Smooth muscle cell (in vitro differentiated cells): Measurements from ENCODE around the gene C16orf82. TPM values are rescaled to one million over a fixed set of nuclear protein-coding genes. Genes with fewer than 3 reads are reported as not detected.

Source experiments
- DNase-seq: peaks from one replicate; lab custom pipeline; 2025; ENCODE audit not compliant: unreplicated experiment; lab: John Stamatoyannopoulos, UW
- H2AFZ ChIP-seq: fragments of 200-600 bp; sonication (generic); 2 replicates; pipeline ENCODE4 v1.6.0; 2016; ENCODE audit warnings: antibody characterized with exemption, low read depth, mild to moderate bottlenecking
- H3F3A ChIP-seq: fragments of 200-600 bp; sonication (generic); 2 replicates; pipeline ENCODE4 v1.6.0; 2017; ENCODE audit warnings: antibody characterized with exemption, low read depth
- H3K27ac ChIP-seq: fragments of 200-600 bp; sonication (generic); 2 replicates; pipeline ENCODE4 v1.5.1; 2016; ENCODE audit warnings: low read depth, mild to moderate bottlenecking
- H3K27me3 ChIP-seq: fragments of 200-600 bp; sonication (generic); 2 replicates; pipeline ENCODE4 v1.6.1; 2016; ENCODE audit warnings: low read depth, mild to moderate bottlenecking
- H3K36me3 ChIP-seq: fragments of 200-600 bp; sonication (generic); 2 replicates; pipeline ENCODE4 v1.5.1; 2016; ENCODE audit warnings: low read depth
- H3K4me1 ChIP-seq: fragments of 200-600 bp; sonication (generic); 2 replicates; pipeline ENCODE4 v1.5.1; 2016; ENCODE audit warnings: low read depth
- H3K4me2 ChIP-seq: fragments of 200-600 bp; sonication (generic); 2 replicates; pipeline ENCODE4 v1.6.0; 2016; ENCODE audit warnings: mild to moderate bottlenecking
- H3K4me3 ChIP-seq: fragments of 200-600 bp; sonication (generic); 2 replicates; pipeline ENCODE4 v1.5.1; 2016; ENCODE audit warnings: mild to moderate bottlenecking
- H3K79me2 ChIP-seq: fragments of 200-600 bp; sonication (generic); 2 replicates; pipeline ENCODE4 v1.6.0; 2016; ENCODE audit warnings: low read depth, mild to moderate bottlenecking
- H3K9ac ChIP-seq: fragments of 200-600 bp; sonication (generic); 2 replicates; pipeline ENCODE4 v1.6.0; 2016; ENCODE audit warnings: low read depth
- H3K9me3 ChIP-seq: fragments of 200-600 bp; sonication (generic); replicated peaks from 2 replicates; pipeline ENCODE4 v1.5.1; 2016; ENCODE audit warnings: low read depth
- H4K20me1 ChIP-seq: fragments of 200-600 bp; sonication (generic); 2 replicates; pipeline ENCODE4 v1.6.0; 2016; ENCODE audit warnings: low read depth
- WGBS: methylation state at CpG from one replicate; pipeline ENCODE4 v1.1.7; 2016; ENCODE audit warnings: low lambda C conversion rate; 5-methylcytosine and 5-hydroxymethylcytosine counted together
- polyA plus RNA-seq: library from polyadenylated mRNA; unstranded; fragments of >200 nt; fragmentation: Nextera tagmentation; extraction: Ambion mirVana; gene quantifications from 2 replicates; pipeline ENCODE4 v1.2.1, GENCODE V29; 2016
- total RNA-seq: library from RNA; depleted of rRNA; stranded (reverse); fragments of >200 nt; gene quantifications from 2 replicates; pipeline ENCODE4 v1.2.3, GENCODE V29; 2014
- TF ChIP-seq, protein P1 (sequence below): fragments of 200-600 bp; sonication (generic); IDR thresholded peaks from 2 replicates; pipeline ENCODE4 v1.5.1; 2017; ENCODE audit warnings: borderline replicate concordance, mild to moderate bottlenecking, antibody characterized with exemption; ENCODE audit not compliant: insufficient read depth, poor library complexity, severe bottlenecking

The C16orf82 gene
- total and polyA plus RNA-seq, 2 experiments from 2014 or later, result not detected

DNA sequence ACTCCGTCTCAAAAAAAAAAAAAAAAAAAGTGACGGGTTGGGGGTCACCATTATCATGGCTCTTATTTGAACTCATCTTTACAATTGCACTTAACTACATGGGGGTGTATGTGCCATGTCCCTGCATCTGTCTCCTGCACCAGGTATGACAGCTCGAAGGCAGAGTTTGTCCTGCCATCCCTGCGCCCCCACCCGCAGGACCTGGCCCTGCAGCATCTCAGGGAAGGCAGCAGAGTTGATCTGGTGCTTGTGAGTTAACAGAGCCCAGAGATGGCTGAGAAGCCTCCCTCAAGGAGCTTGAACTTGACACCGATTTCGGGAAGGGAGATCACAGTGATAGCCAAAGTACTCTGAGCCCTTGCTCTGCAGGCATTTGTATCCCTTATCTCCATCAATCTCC, 44.8 kb downstream of the C16orf82 start:
- Histone ChIP-seq H3K4me1 (no peaks in the 10 kb centered on the region), H3K27ac (no peak overlapping the region), H3K4me2 (no peak overlapping the region), H4K20me1 (no peaks in the 10 kb centered on the region), H3F3A (no peaks in the 10 kb centered on the region), H3K36me3 (no peaks in the 10 kb centered on the region), H3K79me2 (no peaks in the 10 kb centered on the region), H3K4me3 (no peak overlapping the region), H3K9ac (no peak overlapping the region), H3K9me3 (no peaks in the 10 kb centered on the region), H2AFZ (no peak overlapping the region), H3K27me3 (no peaks in the 10 kb centered on the region)
- 68% methylated on average over 7 of the region's 7 CpGs for WGBS
- TF ChIP-seq, protein P1, sequence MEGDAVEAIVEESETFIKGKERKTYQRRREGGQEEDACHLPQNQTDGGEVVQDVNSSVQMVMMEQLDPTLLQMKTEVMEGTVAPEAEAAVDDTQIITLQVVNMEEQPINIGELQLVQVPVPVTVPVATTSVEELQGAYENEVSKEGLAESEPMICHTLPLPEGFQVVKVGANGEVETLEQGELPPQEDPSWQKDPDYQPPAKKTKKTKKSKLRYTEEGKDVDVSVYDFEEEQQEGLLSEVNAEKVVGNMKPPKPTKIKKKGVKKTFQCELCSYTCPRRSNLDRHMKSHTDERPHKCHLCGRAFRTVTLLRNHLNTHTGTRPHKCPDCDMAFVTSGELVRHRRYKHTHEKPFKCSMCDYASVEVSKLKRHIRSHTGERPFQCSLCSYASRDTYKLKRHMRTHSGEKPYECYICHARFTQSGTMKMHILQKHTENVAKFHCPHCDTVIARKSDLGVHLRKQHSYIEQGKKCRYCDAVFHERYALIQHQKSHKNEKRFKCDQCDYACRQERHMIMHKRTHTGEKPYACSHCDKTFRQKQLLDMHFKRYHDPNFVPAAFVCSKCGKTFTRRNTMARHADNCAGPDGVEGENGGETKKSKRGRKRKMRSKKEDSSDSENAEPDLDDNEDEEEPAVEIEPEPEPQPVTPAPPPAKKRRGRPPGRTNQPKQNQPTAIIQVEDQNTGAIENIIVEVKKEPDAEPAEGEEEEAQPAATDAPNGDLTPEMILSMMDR, result no peak
- DNase-seq, result no peak

DNA sequence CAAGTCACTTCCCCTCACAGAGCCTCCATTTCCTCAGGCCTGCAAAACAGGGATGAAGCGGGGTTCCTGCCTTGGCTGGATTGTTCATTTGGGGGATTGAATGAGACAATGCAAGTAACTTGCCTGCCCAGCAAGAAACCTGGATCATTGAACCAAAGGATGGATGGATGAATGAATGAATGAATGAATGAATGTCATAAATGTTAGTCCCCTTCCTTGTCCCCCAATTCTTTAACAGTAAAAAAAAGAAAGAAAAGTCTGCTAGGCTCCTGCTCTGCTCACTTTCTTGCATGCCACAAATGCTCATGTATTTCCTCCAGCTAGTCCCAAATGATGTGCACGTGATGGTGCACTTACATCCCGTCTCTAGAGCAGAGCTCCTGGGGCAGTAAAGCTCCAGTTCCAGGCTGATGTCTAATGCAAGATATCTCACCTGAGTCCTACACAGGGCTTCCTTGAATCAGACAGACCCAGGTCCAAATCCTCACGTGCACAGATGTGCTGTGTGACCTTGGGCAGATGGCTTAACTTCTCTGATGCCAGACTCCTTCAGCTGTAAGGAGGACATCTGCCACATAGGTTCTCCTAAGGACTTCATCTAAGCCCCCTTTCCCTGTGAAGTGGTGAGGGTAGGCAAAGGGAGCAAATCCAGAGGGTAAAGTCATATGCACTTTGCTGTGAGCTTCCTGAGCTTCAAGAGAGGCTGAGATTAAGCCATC, 45.5 kb downstream of the C16orf82 start:
- TF ChIP-seq, protein P1, result no peak
- Histone ChIP-seq H3F3A (no peaks in the 10 kb centered on the region), H3K4me2 (no peak overlapping the region), H3K79me2 (no peaks in the 10 kb centered on the region), H3K9me3 (no peaks in the 10 kb centered on the region), H3K9ac (no peak overlapping the region), H3K27me3 (no peaks in the 10 kb centered on the region), H3K4me1 (no peaks in the 10 kb centered on the region), H3K27ac (no peak overlapping the region), H4K20me1 (no peaks in the 10 kb centered on the region), H2AFZ (no peak overlapping the region), H3K36me3 (no peaks in the 10 kb centered on the region), H3K4me3 (no peak overlapping the region)
- no peak for DNase-seq
- WGBS, result 97% methylated on average over 4 of the region's 4 CpGs

- Histone ChIP-seq H3K9me3 (no peaks in the 10 kb centered on the region), H3K27ac (no peak overlapping the region), H3K27me3 (no peaks in the 10 kb centered on the region), H3K36me3 (no peaks in the 10 kb centered on the region), H3K4me1 (no peaks in the 10 kb centered on the region), H3F3A (no peaks in the 10 kb centered on the region), H2AFZ (no peak overlapping the region), H3K79me2 (no peaks in the 10 kb centered on the region), H3K4me2 (no peak overlapping the region), H3K9ac (no peak overlapping the region), H3K4me3 (no peak overlapping the region), H4K20me1 (no peaks in the 10 kb centered on the region)
- 86% methylated on average over 8 of the region's 8 CpGs for WGBS
- no peak for DNase-seq
- TF ChIP-seq, protein P1, result no peak
Measured at GRCh38 chr16:27113341-27113841, 46.7 kb downstream of the C16orf82 start.

DNA sequence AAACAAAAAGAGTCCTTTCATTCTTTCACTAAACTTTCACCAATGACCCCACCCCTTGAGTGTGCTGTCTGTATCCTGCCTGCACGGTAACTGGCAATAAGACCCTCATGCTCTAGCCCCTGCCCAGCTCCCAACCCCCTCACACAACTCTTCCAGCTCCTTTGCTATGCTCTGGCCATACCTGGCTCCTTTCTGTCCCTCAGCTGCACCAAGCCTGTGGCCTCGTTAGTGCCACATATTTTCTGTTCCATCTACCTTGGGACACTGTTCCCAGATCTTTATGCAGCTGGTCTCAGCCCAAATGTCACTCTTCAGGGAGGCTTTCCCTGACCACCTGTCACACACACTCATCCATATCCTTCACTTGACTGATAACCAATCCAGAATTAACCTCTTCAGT, 47.3 kb downstream of the C16orf82 start:
- WGBS, result 86% methylated on average over 2 of the region's 2 CpGs
- Histone ChIP-seq H4K20me1 (no peaks in the 10 kb centered on the region), H3K9me3 (no peaks in the 10 kb centered on the region), H3K79me2 (no peaks in the 10 kb centered on the region), H3F3A (no peaks in the 10 kb centered on the region), H3K27ac (no peak overlapping the region), H3K9ac (no peak overlapping the region), H2AFZ (no peak overlapping the region), H3K27me3 (no peaks in the 10 kb centered on the region), H3K4me2 (no peak overlapping the region), H3K4me1 (no peaks in the 10 kb centered on the region), H3K4me3 (no peak overlapping the region), H3K36me3 (no peaks in the 10 kb centered on the region)
- TF ChIP-seq, protein P1, result no peak
- no peak for DNase-seq
